ENCODE measurements around the gene STT3B. TPM values are rescaled to one million over a fixed set of nuclear protein-coding genes. Genes with fewer than 3 reads are reported as not detected.

Gene STT3B
- total RNA-seq, 1 donor from 2014 or later = 68.7 TPM

DNA sequence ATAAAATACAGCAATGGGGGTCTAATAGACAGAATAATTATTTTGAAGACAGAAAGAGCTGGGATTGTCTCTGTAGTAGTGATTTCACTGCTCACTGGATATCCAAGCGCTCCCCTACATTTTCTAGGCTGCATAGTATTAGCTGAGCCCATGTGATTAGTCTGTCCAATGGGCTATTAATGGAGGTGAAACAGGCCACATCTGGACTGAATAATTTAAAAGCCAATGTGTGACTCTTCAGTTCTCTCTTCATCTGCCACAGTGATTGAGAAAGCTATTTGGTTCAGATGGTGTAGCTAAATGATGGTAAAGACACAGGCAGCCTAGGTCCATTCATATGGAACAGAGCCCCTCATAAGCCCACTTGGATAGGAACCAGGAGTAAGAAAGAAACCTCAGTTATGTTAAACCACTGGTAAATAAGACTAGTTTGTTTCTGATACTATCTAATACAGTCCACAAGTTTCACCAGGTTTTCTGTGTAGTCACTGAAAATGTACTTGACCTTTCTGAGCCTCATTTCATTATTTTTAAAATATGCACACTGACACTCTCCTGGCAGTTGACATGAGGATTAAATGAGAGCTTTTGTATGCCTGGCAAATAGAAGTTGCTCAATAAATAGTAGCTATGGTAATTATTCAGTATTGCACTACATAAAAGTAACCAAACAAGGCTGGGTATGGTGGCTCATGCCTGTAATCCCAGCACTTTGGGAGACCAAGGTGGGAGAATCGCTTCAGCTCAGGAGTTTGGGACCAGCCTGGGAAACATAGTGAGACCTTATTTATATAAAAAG is 17.0 kb upstream of the STT3B start:
- no peak for ATAC-seq
- DNase-seq (ENCODE audit: low spot score) = no peak

DNA sequence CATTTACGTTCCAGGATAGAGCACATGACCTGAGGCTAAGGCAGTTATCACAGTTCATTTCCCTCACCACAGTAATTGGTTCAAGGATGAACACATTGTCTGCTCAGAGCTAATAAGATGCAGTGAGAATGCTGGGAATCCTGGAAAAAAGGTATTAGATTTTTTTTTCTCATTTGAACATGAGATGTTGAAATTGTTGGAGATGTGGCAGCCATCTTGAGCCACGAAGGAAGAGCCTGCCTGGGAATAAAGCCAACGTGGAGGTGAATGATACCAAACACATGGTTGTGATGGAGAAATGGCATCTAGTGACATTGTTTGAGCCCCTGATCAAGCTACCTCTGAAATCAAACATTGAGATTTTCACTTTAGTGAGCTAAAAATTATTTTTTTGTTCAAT is 16.0 kb upstream of the STT3B start:
- ATAC-seq (no peak), DNase-seq (ENCODE audit: low spot score) (no peak)

GRCh38 chr3:31521468-31521867 is 11.3 kb upstream of the STT3B start:
- ATAC-seq (no peak), DNase-seq (ENCODE audit: low spot score) (no peak)

DNA sequence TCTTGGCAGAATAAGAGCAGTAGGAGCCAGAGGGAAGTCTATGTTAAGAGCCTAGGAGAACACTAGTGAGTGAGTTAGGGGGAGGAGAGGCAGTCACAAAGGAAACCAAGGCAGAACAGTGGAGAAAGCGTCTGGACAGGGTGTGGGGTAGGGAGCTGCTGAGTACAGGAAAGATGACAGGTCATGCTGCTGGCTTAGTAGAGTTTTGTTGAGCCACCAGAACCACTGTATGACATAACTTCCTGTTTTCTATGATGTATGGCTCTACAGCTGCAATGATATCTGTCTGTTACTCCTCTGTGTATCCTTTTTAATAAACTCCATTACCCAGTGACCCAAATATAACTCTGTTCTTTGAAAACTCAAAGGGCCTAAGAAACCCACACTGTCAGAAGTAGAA is 10.6 kb upstream of the STT3B start:
- no peak for ATAC-seq
- DNase-seq (ENCODE audit: low spot score) = no peak

- no peak for ATAC-seq
Observed at GRCh38 chr3:31523543-31523942, 9.2 kb upstream of the STT3B start.

GRCh38 chr3:31525532-31525931 is 7.2 kb upstream of the STT3B start:
- DNase-seq (ENCODE audit: low spot score) (no peak), ATAC-seq (no peak)

More at GRCh38 chr3:31523543-31523942, 9.2 kb upstream of the STT3B start:
- DNase-seq (ENCODE audit: low spot score) = no peak

DNA sequence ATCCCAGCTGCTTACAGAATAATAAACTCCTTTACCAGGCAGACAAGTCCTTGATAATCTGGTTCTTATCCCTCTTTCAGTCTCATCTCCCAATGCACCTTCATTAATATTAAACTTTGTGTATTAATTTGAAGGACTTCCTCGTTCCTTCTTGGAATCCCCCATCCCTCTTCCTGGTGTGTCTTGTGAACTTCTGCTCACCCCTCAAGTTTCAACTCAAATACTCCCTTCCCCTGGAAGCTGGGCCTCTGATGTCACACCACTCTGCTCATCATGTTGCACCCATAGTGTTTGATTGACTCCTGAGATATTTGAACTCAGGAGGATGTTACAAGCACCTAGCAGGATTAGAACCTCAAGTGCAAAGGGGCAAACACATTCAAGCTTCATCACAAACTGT is 3.3 kb upstream of the STT3B start:
- no peak for DNase-seq (ENCODE audit: low spot score)
- ATAC-seq = no peak

- ATAC-seq (no peak), DNase-seq (ENCODE audit: low spot score) (no peak)
Observed at GRCh38 chr3:31530039-31530959, 2.4 kb upstream of the STT3B start.

DNA sequence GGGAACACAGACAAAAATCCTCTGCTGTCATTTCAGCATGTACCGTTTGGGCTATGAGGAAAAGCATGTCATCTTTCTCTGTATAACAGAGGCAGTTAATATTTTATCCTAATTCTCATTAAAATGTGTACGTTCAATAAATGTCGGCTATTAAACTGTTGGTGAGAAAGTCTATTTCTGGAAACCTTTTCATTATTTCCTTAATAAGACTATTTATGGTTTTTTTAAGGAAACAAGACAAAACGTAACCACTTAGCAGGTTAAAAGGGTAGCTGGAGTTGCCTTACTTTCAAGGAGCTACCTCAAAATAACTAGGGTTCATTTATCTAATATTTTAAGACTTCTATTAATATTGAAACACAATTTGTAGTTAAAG is 1.8 kb upstream of the STT3B start:
- ATAC-seq (no peak), DNase-seq (ENCODE audit: low spot score) (no peak)

- ATAC-seq (no peak), DNase-seq (ENCODE audit: low spot score) (no peak)
Observed at GRCh38 chr3:31531452-31531991, 1.2 kb upstream of the STT3B start.

GRCh38 chr3:31531992-31532586 is 636 bp upstream of the STT3B start:
- ATAC-seq (peak; percentile 87), DNase-seq (ENCODE audit: low spot score) (peak; percentile 99)

DNA sequence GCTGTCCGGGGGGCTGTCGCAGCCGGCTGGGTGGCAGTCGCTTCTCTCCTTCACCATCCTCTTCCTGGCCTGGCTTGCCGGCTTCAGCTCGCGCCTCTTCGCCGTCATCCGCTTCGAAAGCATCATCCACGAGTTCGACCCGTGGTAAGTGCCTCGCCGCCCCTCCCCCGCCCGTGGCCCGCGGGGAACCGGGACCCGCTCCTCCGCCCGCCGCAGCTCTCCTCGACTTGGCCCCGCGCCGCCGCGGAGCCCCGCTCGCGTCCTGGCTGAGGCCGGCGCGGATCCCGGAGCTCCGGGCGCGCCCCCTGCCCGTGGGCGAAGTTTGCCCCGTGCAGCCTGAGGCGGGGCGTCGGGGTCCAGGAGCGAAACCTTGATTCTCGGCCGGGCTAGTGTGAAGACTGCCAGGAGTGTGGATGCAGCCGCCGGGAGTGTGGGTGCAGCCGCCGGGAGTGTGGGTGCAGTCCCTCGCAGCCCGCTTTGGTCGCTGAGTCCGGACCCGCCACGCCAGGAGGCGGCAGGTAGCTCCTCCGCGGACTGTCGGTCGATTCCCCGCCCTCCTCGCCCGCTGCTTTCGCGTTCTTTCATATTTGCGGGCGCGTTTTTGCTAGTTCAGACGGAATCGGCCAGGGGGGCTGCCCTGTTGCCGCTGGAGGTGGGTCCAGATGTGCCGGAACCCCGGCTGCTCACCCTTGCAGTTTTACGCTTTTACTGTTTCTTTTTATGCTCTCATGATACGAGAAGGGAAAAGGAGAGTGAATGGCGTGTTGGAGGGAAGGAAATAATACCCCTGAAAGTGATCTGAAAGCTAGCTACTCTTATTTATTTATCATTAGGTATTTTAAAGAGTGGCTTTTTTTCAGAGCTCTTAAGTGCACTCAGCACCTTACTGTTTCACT is 692 bp downstream of the STT3B start:
- ATAC-seq (peak; percentile 4), DNase-seq (ENCODE audit: low spot score) (peak; percentile 70)

DNA sequence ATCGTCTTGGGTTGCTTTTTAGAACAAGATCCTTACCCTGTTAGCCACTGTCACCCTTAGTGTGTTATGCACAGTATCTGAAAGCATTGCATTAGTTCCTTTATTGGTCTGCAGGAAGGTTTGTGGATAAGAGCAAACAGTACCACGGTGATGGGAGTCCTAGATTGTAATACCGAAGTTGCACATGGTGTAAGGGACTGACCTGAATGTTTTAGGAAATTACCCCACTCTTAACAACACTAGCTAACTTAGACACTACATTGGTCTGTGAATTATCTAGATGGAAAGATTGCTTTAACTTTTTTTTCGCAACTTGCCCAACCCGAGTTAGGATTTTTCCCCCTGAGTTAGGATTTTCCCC is 1.3 kb downstream of the STT3B start:
- DNase-seq (ENCODE audit: low spot score) = no peak
- ATAC-seq = no peak

- ATAC-seq (no peak), DNase-seq (ENCODE audit: low spot score) (no peak)
Observed at GRCh38 chr3:31536497-31536896, 3.8 kb downstream of the STT3B start.

- ATAC-seq = no peak
- DNase-seq (ENCODE audit: low spot score) = no peak
Observed at GRCh38 chr3:31538801-31539200, 6.1 kb downstream of the STT3B start.

- DNase-seq (ENCODE audit: low spot score) (no peak), ATAC-seq (peak; percentile 48)
Observed at GRCh38 chr3:31539275-31539674, 6.5 kb downstream of the STT3B start.

- no peak for DNase-seq (ENCODE audit: low spot score)
- ATAC-seq = no peak
Observed at GRCh38 chr3:31541089-31541488, 8.4 kb downstream of the STT3B start.

- DNase-seq (ENCODE audit: low spot score) = no peak
- no peak for ATAC-seq
Observed at GRCh38 chr3:31542246-31542645, 9.5 kb downstream of the STT3B start.

GRCh38 chr3:31543375-31543774 is 10.7 kb downstream of the STT3B start:
- ATAC-seq (no peak), DNase-seq (ENCODE audit: low spot score) (no peak)

GRCh38 chr3:31544634-31545033 is 11.9 kb downstream of the STT3B start:
- DNase-seq (ENCODE audit: low spot score) (peak; percentile 65), ATAC-seq (peak; percentile 94)
